AG09309 (cell line): ENCODE measurements around the gene MIOX.

Source experiments
- DNase-seq: peaks from one replicate; pipeline ENCODE4 v3.0.0-alpha.2; 2010; ENCODE audit warnings: low read depth
- H3K4me3 ChIP-seq: 2 replicates; pipeline ENCODE4 v1.5.1; 2011; ENCODE audit warnings: mild to moderate bottlenecking, low read depth, low read length, moderate library complexity; ENCODE audit not compliant: control insufficient read depth
- CTCF ChIP-seq: IDR thresholded peaks from 2 replicates; pipeline ENCODE4 v1.5.1; 2011; ENCODE audit warnings: mild to moderate bottlenecking, low read depth, low read length, inconsistent platforms; ENCODE audit not compliant: insufficient read depth, control insufficient read depth; ENCODE audit errors: missing control alignments

The MIOX gene

DNA sequence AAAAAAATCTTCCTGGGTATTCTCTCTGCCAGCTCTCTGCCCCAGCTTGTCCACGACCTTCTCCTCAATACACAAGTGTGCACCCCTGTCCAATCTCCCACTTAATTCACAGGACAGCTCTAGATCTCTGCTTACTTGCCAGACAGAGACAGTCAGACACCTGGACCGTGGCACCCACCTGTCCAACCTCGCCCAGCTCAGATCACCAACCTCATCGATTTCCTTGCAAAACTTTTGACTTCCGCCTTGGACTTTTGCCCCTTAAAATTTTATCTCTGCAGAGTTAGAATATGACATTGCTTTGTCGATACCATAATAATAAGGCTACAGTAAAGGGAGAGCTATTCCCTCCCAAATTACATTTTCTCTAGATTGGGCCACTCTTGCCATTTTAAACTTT lies 10.4 kb downstream of the MIOX start:
- DNase-seq, result no peak
- no peak overlapping the region for H3K4me3 ChIP-seq
- TF ChIP-seq CTCF, result no peak

GRCh38 chr22:50498322-50498890 lies 11.7 kb downstream of the MIOX start:
- peak; percentile 75 for TF ChIP-seq CTCF
- no peak for DNase-seq
- no peak overlapping the region for H3K4me3 ChIP-seq

DNA sequence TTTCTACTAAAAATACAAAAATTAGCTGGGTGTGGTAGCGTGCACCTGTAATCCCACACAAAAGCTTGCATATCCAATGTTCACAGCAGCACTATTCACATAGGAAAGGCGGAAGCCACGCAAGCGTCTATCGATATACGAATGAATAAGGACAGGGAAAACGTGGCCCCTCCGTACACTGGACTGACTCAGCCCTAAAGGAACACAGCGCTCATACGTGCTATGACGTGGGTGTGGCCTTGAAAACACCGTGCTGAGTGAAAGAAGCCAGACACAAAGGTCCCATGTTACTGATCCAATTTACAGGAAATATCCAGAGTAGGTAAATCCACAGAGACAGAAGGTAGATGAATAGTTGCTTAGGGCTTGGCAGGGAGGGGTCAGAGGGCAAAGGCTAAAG lies 13.8 kb downstream of the MIOX start:
- TF ChIP-seq CTCF, result no peak
- H3K4me3 ChIP-seq, result no peak overlapping the region
- no peak for DNase-seq

- TF ChIP-seq CTCF, result no peak
- no peak for DNase-seq
- no peak overlapping the region for H3K4me3 ChIP-seq
Measured at GRCh38 chr22:50502096-50502495, 15.4 kb downstream of the MIOX start.

- TF ChIP-seq CTCF, result no peak
- no peak for DNase-seq
- no peak overlapping the region for H3K4me3 ChIP-seq
Measured at GRCh38 chr22:50502628-50503474, 16.2 kb downstream of the MIOX start.

GRCh38 chr22:50503475-50504145 lies 17.0 kb downstream of the MIOX start:
- no peak for DNase-seq
- no peak overlapping the region for H3K4me3 ChIP-seq
- peak; percentile 15 for TF ChIP-seq CTCF
